IPS-11a (cell line): ENCODE data around the gene ETFDH.
"Not testable (repeated sequence)": the region's sequence is repeated elsewhere in the genome, so short reads cannot be mapped to it uniquely, and the experiment has no call there.

ENCODE experiments used
- H3K4me3 ChIP-seq: one replicate; pipeline ENCODE4 v1.5.1; 2013; ENCODE audit warnings: low read depth, low read length, control low read depth

Gene ETFDH

GRCh38 chr4:158671915-158672806, at the start of gene ETFDH:
ETFDH (plus strand) TSS chr4:158672296; CDS start chr4:158672457, 161 bp downstream.
- H3K4me3 ChIP-seq: peak within 1 kb of the TSS; percentile 85

GRCh38 chr4:158624889-158625478, 47.1 kb upstream of the ETFDH start:
- no peak overlapping the region for H3K4me3 ChIP-seq

GRCh38 chr4:158625544-158625943, 46.6 kb upstream of the ETFDH start:
- no peak overlapping the region for H3K4me3 ChIP-seq

- no peak overlapping the region for H3K4me3 ChIP-seq
Observed at GRCh38 chr4:158630893-158631292, 41.2 kb upstream of the ETFDH start.

GRCh38 chr4:158636619-158637018, 35.5 kb upstream of the ETFDH start:
- H3K4me3 ChIP-seq: no peak overlapping the region

- H3K4me3 ChIP-seq: no peak overlapping the region
Observed at GRCh38 chr4:158644356-158644755, 27.7 kb upstream of the ETFDH start.

- no peak overlapping the region for H3K4me3 ChIP-seq
Observed at GRCh38 chr4:158644760-158645159, 27.3 kb upstream of the ETFDH start.

GRCh38 chr4:158649111-158649680, 22.9 kb upstream of the ETFDH start:
- H3K4me3 ChIP-seq: no peak overlapping the region

- no peak overlapping the region for H3K4me3 ChIP-seq
Observed at GRCh38 chr4:158652920-158653319, 19.2 kb upstream of the ETFDH start.

- H3K4me3 ChIP-seq: no peak overlapping the region
Observed at GRCh38 chr4:158656439-158656838, 15.7 kb upstream of the ETFDH start.

GRCh38 chr4:158657291-158657690, 14.8 kb upstream of the ETFDH start:
- no peak overlapping the region for H3K4me3 ChIP-seq

- not testable (repeated sequence) for H3K4me3 ChIP-seq
Observed at GRCh38 chr4:158663255-158663654, 8.8 kb upstream of the ETFDH start.

- H3K4me3 ChIP-seq: not testable (repeated sequence)
Observed at GRCh38 chr4:158663707-158664625, 8.1 kb upstream of the ETFDH start.

GRCh38 chr4:158664806-158665205, 7.3 kb upstream of the ETFDH start:
- H3K4me3 ChIP-seq: no peak overlapping the region

GRCh38 chr4:158666892-158667291, 5.2 kb upstream of the ETFDH start:
- no peak overlapping the region for H3K4me3 ChIP-seq

- H3K4me3 ChIP-seq: no peak overlapping the region
Observed at GRCh38 chr4:158667651-158668198, 4.4 kb upstream of the ETFDH start.

- H3K4me3 ChIP-seq: no peak overlapping the region
Observed at GRCh38 chr4:158669310-158669709, 2.8 kb upstream of the ETFDH start.

GRCh38 chr4:158670975-158671664, 976 bp upstream of the ETFDH start:
- peak overlapping the region; percentile 85 for H3K4me3 ChIP-seq

- H3K4me3 ChIP-seq: peak within 1 kb of the TSS; percentile 85
Observed at GRCh38 chr4:158671665-158671914, 506 bp upstream of the ETFDH start, which contains the start of gene C4orf46. C4orf46 (minus strand) TSS chr4:158671887; CDS start chr4:158671801, 86 bp downstream.

GRCh38 chr4:158673633-158674032, 1.5 kb downstream of the ETFDH start:
- no peak overlapping the region for H3K4me3 ChIP-seq
